T-helper 1 cell (primary cell): ENCODE data around the gene TMSB4X.

Experiments
- DNase-seq, 5 donors: peaks; one replicate each; pipeline ENCODE4 v3.0.0-alpha.2; 2012 to 2020

TMSB4X gene

DNA sequence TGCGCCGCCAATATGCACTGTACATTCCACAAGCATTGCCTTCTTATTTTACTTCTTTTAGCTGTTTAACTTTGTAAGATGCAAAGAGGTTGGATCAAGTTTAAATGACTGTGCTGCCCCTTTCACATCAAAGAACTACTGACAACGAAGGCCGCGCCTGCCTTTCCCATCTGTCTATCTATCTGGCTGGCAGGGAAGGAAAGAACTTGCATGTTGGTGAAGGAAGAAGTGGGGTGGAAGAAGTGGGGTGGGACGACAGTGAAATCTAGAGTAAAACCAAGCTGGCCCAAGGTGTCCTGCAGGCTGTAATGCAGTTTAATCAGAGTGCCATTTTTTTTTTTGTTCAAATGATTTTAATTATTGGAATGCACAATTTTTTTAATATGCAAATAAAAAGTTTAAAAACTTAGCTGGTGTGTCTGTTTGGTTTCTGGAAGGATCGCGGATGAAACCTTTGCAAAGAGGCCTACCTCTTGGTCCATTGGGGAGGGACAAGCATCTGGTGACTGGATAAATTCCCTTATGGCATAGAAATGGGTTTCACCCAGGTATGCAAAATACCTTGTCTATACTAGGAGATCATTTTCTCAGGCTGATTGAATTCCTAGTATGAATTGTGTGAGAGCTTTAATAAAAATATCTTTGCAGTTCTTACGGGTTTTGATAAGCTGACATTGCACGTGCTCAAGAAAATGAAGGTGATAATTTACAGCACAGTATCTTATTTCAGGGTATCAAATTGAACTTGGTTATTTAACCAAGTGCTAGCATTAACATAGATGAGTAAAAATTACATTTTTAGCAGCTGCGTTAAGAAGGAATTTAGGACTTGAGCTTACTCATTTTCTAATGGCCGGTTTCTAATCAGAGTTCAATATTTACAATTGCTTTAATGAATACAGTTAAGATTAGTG, 2.2 kb downstream of the TMSB4X start:
- peak in 1 of 5 donors; percentile 43 for DNase-seq

DNA sequence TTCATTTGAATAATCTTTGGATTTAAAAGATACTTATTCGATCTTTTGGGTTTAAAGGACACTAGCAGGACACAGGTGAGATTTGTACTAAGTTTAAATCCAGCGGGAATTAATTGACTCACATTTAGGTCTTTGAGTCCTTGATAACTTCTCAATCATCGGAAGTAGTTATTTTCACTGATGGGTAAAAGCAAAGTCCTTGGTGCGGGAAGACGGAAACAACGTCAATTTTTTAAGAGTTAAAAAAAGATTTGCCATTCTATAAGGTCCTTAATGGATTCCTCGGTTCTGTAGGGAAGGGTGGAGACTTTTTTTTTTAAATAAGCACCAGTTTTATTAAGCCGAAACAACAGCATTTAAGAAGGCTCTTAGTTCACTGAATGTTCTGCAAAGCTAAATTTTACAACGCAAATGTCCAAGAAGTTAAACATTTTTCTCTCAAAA, 2.9 kb downstream of the TMSB4X start:
- DNase-seq: no peak

DNA sequence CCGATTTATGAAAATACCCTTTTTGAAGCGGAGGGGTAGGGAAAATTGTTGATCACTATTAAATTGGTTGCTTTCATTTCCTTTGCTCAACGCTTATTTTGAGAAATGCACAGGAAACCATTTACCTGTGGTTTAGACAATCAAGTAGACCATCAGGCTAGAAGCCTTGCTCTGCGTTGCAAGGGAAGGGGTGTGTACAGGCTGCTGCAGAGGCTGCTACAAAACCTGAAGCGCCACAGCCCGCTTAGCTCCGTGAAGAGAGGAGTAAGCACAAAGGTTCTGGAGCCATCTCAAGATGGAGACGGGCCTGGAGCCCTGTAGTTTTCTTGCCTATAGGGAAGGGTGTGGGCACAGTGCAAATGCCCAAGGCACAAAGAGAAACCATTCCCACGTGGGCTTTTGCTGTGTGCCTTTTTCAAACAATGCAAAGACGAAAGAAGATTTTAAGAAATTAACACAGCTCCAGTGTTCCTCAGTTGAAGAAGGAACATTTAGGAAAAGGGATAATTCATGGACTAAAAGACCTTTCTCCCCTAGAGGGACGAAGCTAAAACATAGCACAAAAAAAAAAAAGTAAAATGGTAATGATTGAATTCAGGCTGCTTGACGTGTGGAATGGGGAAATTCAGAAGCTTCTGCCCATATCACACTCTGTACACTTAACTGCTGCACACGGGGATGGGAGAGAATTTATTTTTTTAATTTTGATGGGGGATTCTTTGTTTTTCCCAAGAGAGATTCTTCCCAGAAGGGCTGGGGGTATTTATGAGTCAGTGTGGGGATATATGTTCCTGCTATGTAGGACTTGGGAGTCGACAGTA, 3.5 kb downstream of the TMSB4X start:
- DNase-seq: peak; percentile 42 to 94 (median 62)

DNA sequence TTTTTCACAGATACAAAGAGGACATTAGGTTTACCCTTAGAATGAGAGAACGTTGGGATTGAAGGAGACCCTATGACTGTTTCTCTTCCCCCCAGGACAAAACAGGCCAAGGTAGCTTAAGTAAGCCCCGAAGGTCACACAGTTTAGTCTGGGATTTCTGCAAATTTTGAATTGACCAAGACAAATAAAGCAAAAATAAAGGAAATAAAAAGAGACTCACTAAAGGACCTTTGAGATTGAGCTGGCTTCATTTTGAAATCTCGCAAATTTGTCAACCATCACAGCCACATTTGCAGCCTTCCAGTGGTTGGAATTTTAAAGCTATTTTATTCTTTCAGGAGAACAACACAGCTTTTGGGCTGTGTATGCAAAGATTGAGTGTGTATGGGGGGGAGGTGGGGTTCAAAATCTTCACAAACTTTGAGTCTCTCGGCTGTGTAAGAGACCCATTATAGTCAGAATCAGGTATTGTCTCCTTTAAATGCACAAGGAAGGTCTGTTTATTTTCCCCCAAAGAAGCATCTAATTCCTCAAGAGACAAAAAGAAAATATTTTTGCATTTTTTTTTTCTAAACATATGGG, 4.2 kb downstream of the TMSB4X start:
- no peak for DNase-seq

DNA sequence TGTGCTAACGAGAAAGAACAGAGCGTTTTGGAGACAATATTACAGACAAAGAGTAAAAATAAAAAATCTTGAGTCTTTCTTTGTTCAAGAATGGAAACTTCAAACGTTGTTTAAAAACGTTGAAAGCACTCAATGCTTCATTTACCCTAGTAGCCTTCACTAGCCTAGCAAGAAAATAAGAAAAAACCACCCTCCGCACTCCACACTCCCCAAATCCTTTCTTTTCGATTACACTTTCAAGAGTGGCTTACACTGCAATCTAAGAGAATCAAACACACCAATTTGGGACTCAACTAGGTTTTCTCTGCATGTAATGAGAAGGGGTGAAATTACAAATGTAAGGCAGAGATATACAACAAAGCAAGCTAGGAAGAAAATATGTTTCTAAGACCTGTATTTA, 4.7 kb downstream of the TMSB4X start:
- no peak for DNase-seq

DNA sequence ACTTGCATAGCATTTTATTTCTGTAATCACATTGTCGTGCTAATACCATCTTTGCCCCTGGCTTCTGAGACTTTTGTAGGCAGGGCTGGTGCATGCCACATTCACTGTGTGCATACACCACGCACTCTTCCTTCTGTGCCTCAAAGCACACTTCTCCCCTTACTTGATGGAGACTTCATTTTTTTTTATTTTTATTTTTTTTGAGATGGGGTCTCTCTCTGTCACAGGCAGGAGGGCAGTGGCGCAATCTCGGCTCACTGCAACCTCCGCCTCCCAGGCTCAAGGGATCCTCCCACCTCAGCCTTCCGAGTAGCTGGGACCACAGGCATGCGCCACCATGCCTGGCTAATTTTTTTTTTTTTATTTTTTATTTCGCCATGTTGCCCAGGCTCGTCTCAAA, 5.1 kb downstream of the TMSB4X start:
- peak in 1 of 5 donors; percentile 42 for DNase-seq

DNA sequence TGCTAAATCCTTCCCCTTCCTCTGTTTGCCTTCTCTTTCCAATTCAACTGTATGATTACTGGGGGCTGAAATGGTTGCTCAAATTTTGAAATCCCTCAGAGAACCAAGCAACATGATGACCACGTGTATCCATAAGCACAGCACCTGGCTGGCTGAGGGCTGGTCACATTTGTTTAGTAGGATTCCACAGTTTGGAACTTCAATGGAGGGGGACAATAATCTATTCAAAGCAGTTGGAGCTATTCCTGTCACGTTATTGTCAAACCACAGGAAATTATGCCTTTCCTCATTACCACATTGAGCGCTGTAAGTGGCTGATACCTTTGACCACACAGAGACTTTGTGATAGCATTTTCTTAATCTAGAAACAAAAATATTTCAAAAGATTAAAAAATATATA, 7.0 kb downstream of the TMSB4X start:
- no peak for DNase-seq

DNA sequence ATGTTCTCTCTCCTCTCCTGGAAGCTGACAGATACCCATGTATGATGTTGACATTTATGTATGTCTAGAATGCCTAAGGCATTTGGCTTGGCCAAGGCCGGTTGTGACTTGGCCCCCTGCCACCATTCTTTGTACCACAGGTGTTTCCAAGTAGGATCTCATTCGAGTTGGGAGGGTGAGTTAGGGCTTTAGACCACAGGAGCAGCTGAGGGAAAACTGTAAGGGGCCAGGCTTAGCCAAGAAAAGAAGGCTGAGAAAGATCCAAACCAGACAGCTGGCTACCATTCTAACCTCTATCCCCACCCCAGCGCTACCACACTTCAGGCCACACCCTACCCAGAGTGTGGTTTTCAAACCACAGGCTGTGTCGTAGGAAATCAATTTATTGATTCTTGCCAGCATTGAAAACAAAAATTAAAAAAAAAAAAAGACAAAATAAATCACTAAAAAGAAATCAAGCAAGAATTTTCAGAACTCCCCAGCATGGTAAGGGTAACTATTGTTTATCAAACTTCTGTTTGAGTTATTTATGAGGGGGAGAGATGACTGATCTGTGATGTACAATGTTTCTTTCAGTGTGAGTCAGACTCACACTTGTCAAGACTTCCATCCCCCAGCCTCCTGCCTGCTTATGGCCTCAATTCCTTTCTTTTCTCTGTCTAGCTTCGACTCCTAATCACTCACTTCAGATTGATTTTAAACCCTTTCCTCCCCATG, 9.9 kb downstream of the TMSB4X start:
- DNase-seq: peak in 3 of 5 donors; percentile 33 to 83 (median 46)

DNA sequence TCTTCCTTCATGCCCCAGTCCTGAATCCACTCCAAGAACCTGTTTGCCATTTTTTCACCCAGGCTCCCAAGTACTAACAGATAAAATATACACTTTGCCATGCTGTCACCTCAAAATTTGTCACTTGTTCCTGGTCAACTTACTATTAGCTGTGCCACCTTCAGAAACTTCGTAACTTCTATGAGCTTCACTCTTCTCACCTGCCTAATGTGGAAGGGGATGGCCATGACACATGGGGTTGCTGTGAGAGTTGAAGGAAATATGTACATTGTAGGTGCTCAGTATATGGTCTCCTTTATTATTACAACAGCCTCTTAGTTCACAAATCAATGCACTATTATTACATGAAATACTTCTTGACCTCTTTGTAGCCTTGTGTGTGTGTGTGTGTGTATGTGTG, 10.4 kb downstream of the TMSB4X start:
- no peak for DNase-seq

DNA sequence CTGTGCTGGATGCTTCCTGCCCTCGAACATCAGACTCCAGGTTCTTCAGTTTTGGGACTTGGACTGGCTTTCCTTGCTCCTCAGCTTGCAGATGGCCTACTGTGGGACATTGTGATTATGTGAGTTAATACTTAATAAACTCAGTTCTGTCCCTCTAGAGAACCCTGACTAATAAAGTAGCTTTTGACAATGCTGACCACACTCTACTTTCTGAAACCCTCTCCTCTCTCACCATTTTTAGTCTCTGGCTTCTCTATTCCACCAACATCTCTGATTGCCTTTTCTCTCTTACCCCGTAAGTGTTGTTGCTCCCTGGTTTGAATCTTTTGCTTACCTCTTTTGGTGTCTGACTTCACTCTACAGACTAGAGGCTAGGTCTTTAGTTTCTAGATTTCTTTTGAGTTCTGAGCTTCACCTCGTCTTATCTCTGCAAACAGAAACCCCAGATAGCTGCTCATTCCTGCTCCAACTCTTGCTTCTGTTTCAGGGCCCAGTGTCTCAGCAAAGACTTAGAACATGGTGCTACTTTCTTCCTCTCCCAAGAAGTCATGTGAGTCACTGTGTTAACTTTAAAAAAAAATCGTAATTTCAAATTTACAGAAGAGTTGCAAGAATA, 11.4 kb downstream of the TMSB4X start:
- peak in 1 of 5 donors; percentile 41 for DNase-seq

DNA sequence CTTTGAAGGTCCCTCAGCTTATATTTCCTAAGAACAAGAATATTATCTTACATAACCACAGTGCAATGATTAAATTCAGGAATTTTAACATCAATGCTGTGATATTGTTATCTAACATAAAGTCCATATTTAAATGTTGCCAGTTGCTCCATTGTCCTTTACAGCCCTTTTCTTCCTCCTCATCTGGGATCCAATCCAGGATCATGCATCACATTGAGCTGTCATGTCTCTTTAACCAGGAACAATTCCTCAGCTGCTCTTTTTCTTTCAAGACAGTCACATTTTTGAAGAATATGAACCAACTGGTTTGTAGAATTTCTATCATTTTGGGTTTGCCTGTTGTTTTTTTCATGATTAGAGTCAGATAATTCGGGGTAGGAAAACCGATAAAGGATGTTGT, 12.0 kb downstream of the TMSB4X start:
- DNase-seq: no peak

DNA sequence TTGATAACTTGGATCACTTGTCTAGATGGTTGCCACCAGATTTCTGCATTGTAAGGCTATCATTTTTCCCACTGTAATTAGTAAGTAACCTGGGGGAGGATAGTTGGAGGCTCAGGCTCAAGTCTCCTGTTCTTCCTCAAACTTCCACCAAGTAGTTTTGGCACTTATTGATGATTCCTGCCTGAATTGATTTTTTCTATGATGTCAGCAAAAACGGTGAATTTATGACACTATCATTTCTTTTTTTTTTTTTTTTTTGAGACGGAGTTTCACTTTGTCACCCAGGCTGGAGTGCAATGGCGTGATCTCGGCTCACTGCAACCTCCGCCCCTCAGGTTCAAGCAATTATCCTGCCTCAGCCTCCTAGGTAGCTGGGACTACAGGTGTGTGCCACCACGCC, 12.4 kb downstream of the TMSB4X start:
- DNase-seq: no peak

DNA sequence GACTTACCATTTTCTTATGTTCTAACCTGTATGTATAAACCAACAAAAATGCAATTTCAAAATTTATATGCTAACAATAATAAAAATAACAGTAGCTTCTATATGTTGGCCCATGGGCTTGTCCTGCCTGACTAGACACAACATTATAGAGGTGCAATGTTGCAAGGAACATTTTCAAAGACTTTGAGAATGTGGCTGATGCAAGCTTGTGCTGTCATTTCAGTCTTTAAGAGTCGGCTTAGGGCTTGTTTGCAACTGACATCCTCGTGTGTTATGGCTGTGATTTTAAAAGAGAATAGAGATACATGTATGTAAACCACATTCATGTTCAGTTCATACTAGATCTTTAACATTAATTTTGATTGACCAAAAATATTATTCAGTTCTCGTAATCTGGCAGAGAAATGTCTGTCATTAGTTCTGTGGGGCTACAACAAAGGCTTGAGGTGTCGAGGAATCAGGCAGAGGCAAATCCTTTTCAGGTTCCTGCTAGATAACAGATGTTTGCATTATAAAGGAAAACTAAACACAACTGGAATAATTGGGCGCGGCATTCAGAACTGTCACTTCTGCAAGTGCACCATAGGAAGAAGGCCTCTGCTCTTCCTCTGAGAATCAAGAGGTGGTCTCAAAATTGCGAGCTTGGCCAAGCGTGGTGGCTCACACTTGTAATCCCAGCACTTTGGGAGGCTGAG, 13.1 kb downstream of the TMSB4X start:
- peak in 1 of 5 donors; percentile 50 for DNase-seq

DNA sequence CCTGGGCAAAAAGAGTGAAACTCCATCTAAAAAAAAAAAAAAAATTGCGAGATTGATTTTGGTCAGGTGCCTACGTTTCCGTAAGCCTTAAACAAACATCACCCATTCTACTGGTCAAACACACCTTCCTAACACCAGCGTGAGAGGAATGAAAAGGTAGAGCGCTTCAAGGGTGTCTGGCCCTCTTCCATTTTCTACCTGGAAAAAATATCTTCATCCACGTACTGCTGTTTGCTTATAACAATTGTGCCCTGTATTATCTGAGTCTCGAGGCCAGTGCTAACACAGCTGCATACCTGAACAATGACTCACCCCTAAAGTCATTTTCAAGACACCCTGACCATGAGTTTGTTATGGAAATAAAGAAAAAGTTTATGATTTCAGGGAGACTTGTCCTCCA, 13.9 kb downstream of the TMSB4X start:
- DNase-seq: no peak

DNA sequence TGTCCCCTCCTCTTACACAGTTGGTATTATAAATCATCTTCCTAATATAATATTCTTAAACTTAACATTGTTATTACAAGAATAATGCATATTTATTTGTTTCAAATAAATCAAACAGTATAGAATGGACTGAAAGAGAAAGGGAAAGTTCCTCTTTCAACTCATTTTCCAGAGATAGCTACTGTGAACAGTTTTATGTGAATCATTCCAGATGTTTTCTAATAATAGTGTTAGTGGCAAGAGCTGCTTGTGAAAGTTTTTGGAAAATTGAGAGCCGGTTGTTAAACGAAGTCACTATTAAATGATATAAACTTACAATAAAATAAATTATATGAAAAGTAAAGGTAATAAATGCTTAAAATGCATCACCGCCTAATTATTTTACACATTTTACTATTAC, 14.6 kb downstream of the TMSB4X start:
- DNase-seq: no peak

DNA sequence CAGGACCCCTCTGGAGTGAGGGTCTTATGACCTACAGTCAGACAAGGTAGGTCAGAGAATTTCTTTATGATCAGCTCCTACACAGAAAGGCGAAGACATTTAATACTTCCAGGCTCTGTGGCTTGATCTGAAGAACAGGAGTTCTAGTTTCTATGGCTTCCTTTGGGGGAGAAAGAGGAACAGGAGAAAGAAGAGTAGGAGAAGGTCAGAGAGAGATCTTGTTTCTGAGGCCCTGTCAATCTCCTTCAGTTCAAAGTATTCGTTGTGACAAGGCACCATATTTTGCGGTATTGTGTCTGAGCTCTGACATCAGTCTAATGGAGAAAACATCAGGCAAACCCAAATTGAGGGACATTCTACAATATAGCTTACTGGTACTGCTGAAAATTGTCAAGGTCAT, 16.7 kb downstream of the TMSB4X start:
- DNase-seq: no peak

DNA sequence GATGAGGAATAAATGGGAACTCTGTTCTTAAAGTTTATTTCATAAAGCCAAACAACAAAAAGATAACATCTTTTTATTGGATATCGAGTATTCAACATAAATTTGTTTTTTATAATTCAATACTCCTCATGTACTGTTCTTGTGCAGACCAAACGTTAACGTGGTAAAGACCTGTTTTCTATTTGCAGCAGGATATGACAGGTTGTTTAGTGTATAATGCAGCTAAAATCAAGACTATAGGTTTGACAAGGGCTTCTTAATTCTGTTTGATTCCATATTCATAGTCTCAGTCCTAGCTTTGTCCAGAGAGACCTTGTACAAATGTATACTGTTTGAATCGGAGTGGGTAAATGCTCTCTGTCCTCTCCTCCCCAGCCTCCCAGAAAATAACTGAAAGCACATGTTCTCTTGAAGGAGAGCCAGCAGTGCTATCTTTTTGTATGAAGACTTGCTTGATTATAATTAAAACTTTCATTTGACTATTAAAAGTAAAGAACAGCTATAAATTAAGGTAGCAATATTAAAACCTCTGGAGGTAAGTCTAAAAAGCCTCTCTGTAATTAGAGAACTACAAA, 17.7 kb downstream of the TMSB4X start:
- no peak for DNase-seq

DNA sequence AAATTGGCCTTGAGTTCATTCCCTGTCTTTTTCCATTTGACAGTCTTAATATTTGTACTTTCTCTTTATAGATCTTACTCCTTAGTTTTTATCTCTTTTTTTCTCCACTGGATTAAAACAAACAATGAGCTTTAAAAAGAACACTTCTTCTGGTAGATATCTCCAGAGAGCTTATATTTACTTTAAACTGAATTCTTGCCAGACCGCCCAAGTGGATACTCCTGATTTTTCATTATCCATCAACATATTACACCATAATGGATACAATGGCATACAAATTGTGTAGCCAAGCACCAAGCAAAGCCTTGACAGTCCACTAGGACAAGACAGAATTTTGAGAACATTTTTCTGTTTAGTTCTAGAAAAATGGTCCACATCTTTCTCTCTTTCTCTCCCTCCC, 18.9 kb downstream of the TMSB4X start:
- no peak for DNase-seq

DNA sequence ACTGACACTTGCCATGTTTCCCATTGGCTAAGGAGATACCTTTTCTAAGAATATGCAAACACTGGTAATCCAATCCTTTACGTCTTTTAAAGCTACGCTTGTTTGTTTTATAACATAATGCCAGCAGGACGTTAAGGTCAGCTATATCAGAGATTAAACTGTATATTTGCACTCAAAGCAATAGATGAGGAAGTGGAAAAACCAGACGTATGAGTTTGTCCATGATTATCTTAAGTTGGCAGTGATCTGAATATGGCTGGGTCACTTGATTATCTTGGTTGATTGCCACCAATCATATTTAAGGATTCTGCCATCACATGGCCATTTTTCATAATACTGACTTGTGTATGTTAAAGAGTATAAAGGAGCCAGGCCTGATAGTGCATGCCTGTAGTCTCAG, 19.4 kb downstream of the TMSB4X start:
- DNase-seq: no peak

DNA sequence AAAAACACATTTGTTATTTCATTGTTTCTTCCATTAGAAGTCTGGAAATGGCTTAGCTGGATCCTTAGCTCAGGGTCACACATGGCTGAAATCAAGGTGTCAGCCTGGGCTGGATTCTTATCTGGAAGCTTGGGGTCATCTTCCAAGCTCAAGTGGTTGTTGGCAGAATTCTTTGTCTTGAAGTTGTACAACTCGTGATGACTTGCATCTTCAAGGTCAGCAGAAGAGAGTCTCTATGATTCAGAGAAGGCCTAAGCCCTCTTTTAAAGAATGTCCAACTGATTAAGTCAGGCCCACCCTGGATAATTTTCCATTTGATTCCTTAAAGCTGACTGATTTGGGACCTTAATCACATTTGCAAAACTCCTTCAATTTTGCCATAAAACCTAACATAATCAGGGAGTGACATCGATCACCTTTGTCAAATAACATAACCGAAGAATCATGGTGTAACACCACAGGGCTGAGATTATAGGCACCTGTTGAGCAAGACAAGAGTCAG, 22.1 kb downstream of the TMSB4X start:
- DNase-seq: no peak
